ENCODE data around the gene ARIH2. TPM values are rescaled to one million over a fixed set of nuclear protein-coding genes. Genes with fewer than 3 reads are reported as not detected.

The ARIH2 gene
- total and polyA plus RNA-seq, 9 of the 15 experiments (the other 6 are each of a cell fraction or from before 2014, with no cell fraction given) = 27.0 to 120 (median 108) TPM

DNA sequence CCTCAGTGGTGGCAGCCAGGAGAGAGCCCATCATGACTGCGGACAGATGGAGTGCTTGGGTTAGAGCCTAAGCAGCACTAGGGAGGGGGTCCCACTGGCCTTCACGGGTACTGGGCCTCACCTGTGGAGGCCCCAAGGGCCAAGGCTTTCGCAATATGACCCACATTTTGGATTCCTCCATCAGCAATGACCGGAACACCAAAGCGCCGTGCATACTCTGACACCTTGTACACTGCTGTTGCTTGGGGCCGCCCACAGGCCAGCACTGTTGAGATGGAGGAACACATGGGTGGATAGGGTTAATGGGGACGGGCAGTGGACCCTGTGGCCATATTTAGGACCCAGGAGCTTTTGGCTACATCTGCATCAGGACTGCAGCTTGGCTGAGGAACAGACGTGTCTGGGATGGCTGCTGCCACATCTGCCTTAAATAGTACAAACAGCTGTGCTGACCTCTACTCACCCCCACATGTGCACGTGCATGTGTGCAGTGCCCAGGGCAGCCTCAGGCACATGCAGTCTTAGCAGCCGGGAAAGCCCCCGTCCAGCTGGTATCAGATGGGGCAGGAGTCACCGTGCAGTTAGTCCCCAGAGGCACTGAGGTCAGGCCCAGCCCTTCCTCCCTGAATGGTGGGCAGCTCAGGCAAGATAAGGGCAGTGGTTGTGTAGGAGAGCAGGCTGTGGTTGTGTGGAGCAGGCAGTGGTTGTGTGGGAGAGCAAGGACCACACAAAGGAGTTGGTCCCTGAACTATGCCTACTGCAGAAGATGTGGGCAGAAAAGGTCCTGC lies 106.6 kb downstream of the ARIH2 start (continued):
- TF ChIP-seq, protein P1, sequence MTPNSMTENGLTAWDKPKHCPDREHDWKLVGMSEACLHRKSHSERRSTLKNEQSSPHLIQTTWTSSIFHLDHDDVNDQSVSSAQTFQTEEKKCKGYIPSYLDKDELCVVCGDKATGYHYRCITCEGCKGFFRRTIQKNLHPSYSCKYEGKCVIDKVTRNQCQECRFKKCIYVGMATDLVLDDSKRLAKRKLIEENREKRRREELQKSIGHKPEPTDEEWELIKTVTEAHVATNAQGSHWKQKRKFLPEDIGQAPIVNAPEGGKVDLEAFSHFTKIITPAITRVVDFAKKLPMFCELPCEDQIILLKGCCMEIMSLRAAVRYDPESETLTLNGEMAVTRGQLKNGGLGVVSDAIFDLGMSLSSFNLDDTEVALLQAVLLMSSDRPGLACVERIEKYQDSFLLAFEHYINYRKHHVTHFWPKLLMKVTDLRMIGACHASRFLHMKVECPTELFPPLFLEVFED (CRISPR knock-in tag; conservative IDR thresholded peaks at IDR 0.05) = peak; percentile 64; the same call in 1 of the 2 replicates
- TF ChIP-seq CC2D1A (IDR thresholded peaks at IDR 0.05) = no peak
- no peak for TF ChIP-seq ZNF263 (CRISPR knock-in tag; IDR thresholded peaks at IDR 0.05; ENCODE audit: borderline replicate concordance)
- peak; percentile 14 for TF ChIP-seq KDM5B (IDR thresholded peaks at IDR 0.05; ENCODE audit: insufficient replicate concordance, low read depth, low read length)
- TF ChIP-seq, protein P2, sequence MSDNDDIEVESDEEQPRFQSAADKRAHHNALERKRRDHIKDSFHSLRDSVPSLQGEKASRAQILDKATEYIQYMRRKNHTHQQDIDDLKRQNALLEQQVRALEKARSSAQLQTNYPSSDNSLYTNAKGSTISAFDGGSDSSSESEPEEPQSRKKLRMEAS (CRISPR knock-in tag; IDR thresholded peaks at IDR 0.05) = peak; percentile 71
- 0 out of 2 replicates have a peak, but pooled peaks have one; percentile 24 for TF ChIP-seq GATA2 (CRISPR knock-in tag; IDR thresholded peaks at IDR 0.05)
- TF ChIP-seq, protein P3, sequence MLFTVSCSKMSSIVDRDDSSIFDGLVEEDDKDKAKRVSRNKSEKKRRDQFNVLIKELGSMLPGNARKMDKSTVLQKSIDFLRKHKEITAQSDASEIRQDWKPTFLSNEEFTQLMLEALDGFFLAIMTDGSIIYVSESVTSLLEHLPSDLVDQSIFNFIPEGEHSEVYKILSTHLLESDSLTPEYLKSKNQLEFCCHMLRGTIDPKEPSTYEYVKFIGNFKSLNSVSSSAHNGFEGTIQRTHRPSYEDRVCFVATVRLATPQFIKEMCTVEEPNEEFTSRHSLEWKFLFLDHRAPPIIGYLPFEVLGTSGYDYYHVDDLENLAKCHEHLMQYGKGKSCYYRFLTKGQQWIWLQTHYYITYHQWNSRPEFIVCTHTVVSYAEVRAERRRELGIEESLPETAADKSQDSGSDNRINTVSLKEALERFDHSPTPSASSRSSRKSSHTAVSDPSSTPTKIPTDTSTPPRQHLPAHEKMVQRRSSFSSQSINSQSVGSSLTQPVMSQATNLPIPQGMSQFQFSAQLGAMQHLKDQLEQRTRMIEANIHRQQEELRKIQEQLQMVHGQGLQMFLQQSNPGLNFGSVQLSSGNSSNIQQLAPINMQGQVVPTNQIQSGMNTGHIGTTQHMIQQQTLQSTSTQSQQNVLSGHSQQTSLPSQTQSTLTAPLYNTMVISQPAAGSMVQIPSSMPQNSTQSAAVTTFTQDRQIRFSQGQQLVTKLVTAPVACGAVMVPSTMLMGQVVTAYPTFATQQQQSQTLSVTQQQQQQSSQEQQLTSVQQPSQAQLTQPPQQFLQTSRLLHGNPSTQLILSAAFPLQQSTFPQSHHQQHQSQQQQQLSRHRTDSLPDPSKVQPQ (CRISPR knock-in tag; IDR thresholded peaks at IDR 0.05; ENCODE audit: borderline replicate concordance) = no peak
- TF ChIP-seq, protein P4, sequence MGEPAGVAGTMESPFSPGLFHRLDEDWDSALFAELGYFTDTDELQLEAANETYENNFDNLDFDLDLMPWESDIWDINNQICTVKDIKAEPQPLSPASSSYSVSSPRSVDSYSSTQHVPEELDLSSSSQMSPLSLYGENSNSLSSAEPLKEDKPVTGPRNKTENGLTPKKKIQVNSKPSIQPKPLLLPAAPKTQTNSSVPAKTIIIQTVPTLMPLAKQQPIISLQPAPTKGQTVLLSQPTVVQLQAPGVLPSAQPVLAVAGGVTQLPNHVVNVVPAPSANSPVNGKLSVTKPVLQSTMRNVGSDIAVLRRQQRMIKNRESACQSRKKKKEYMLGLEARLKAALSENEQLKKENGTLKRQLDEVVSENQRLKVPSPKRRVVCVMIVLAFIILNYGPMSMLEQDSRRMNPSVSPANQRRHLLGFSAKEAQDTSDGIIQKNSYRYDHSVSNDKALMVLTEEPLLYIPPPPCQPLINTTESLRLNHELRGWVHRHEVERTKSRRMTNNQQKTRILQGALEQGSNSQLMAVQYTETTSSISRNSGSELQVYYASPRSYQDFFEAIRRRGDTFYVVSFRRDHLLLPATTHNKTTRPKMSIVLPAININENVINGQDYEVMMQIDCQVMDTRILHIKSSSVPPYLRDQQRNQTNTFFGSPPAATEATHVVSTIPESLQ (CRISPR knock-in tag; IDR thresholded peaks at IDR 0.05) = no peak
- TF ChIP-seq ZNF785 (CRISPR knock-in tag; IDR thresholded peaks at IDR 0.05) = no peak
- TF ChIP-seq SUPT5H (IDR thresholded peaks at IDR 0.05) = peak; percentile 71
- peak; percentile 12; the same call in 1 of the 2 replicates for TF ChIP-seq MYNN (IDR thresholded peaks at IDR 0.05)
- TF ChIP-seq MYNN (CRISPR knock-in tag; IDR thresholded peaks at IDR 0.05) = no peak
- TF ChIP-seq, protein P5, sequence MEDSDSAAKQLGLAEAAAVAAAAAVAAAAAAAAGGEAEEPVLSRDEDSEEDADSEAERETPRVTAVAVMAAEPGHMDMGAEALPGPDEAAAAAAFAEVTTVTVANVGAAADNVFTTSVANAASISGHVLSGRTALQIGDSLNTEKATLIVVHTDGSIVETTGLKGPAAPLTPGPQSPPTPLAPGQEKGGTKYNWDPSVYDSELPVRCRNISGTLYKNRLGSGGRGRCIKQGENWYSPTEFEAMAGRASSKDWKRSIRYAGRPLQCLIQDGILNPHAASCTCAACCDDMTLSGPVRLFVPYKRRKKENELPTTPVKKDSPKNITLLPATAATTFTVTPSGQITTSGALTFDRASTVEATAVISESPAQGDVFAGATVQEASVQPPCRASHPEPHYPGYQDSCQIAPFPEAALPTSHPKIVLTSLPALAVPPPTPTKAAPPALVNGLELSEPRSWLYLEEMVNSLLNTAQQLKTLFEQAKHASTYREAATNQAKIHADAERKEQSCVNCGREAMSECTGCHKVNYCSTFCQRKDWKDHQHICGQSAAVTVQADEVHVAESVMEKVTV (CRISPR knock-in tag; IDR thresholded peaks at IDR 0.05) = no peak
- no peak for TF ChIP-seq NR2C1 (IDR thresholded peaks at IDR 0.05)
- TF ChIP-seq NR2C1 (tag; IDR thresholded peaks at IDR 0.05) = no peak
- TF ChIP-seq CEBPB (tag; IDR thresholded peaks at IDR 0.05) = peak; percentile 57
- TF ChIP-seq, protein P6, sequence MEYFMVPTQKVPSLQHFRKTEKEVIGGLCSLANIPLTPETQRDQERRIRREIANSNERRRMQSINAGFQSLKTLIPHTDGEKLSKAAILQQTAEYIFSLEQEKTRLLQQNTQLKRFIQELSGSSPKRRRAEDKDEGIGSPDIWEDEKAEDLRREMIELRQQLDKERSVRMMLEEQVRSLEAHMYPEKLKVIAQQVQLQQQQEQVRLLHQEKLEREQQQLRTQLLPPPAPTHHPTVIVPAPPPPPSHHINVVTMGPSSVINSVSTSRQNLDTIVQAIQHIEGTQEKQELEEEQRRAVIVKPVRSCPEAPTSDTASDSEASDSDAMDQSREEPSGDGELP (CRISPR knock-in tag; IDR thresholded peaks at IDR 0.05; ENCODE audit: borderline replicate concordance) = peak; percentile 84
- TF ChIP-seq EZH2 (IDR thresholded peaks at IDR 0.05; ENCODE audit: borderline replicate concordance, low read depth, low read length) = no peak
- TF ChIP-seq KDM1A (IDR thresholded peaks at IDR 0.05) = 0 out of 4 replicates have a peak, but pooled peaks of 1 of the 2 experiments have one; percentile 37
